K562 (cell line): Measurements from ENCODE around the gene LRCH1. TPM values are rescaled to one million over a fixed set of nuclear protein-coding genes. Genes with fewer than 3 reads are reported as not detected.

ENCODE experiments used
- ATAC-seq: fragments of 200-7000 bp; cut with Tn5 transposase; 3 replicates; pipeline ENCODE4 v1.9.1; 2020; ENCODE audit warnings: moderate library complexity
- BruUV-seq: library from RNA; stranded (reverse); fragments of 400-500 nt; replicated peaks from 2 replicates; lab custom pipeline; 2021; lab: Mats Ljungman, UMichigan
- CTCF ChIA-PET: fragments of 300-600 bp; formaldehyde crosslinking; extraction: SDS; loops from one replicate; lab custom pipeline; 2021; ENCODE audit warnings: low intra/inter-chr PET ratio; lab: Yijun Ruan, JAX
- POLR2A ChIA-PET: fragments of 300-600, 350-650 bp; sonication (Branson Sonifier 250); formaldehyde crosslinking; extraction: SDS; loops from one replicate; lab custom pipeline; 2021; ENCODE audit warnings: antibody characterized with exemption, inconsistent platforms; lab: Yijun Ruan, JAX
- DNase-seq, 4 experiments: peaks; one replicate each; pipeline versions ENCODE4 v3.0.0 to v3.0.0-alpha.2; 2011 to 2018; ENCODE audit warnings: low spot score in 3 of 4, mixed read lengths in 3 of 4; ENCODE audit errors: extremely low read depth in 1 of 4
- FAIRE-seq: peaks from 2 replicates; lab custom pipeline; 2011; peaks lifted over from hg19 to GRCh38; lab: Jason Lieb, UNC
- H2AFZ ChIP-seq: 2 replicates; pipeline ENCODE4 v1.6.0; 2011; ENCODE audit warnings: low read depth, low read length, control low read depth, inconsistent platforms
- H3K27ac ChIP-seq: fragments of 200-600 bp; 3 replicates; pipeline ENCODE4 v1.8.0; 2011; ENCODE audit warnings: low read depth, mild to moderate bottlenecking, control low read depth, inconsistent platforms, low read length, moderate library complexity, mixed read lengths; ENCODE audit errors: extremely low read depth
- H3K27me3 ChIP-seq, 2 experiments: fragments of 300-600 bp in 1 of 2; 2 replicates in 1 of 2; 3 replicates in 1 of 2; pipeline versions ENCODE4 v1.6.0 to v1.8.0; 2011; ENCODE audit warnings: inconsistent platforms in 2 of 2, low read length in 2 of 2, mild to moderate bottlenecking in 1 of 2, mixed read lengths in 1 of 2, moderate library complexity in 1 of 2; ENCODE audit not compliant: control insufficient read depth in 2 of 2, insufficient read depth in 2 of 2
- H3K36me3 ChIP-seq: fragments of 300-600 bp; 3 replicates; pipeline ENCODE4 v1.8.0; 2011; ENCODE audit warnings: mild to moderate bottlenecking, low read length, inconsistent platforms; ENCODE audit not compliant: control insufficient read depth, insufficient read depth
- H3K4me1 ChIP-seq, 2 experiments: fragments of 200-600 bp in 1 of 2; replicated peaks in 1 of 2; 2 replicates in 1 of 2; 3 replicates in 1 of 2; pipeline versions ENCODE4 v1.5.1 to v1.8.0; 2011; ENCODE audit warnings: inconsistent platforms in 2 of 2, low read length in 2 of 2, mild to moderate bottlenecking in 1 of 2, mixed read lengths in 1 of 2, moderate library complexity in 1 of 2; ENCODE audit not compliant: control insufficient read depth in 2 of 2, insufficient read depth in 2 of 2
- H3K4me2 ChIP-seq: 2 replicates; pipeline ENCODE4 v1.6.1; 2011; ENCODE audit warnings: low read length, control low read depth, inconsistent platforms, mixed read lengths; ENCODE audit not compliant: insufficient read depth
- H3K4me3 ChIP-seq: fragments of 200-600 bp; sonication (generic), shearing (Covaris generic); 2 replicates; pipeline ENCODE4 v1.5.1; 2016; ENCODE audit warnings: control low read depth, inconsistent platforms
- H3K79me2 ChIP-seq: fragments of 200-600 bp; 3 replicates; pipeline ENCODE4 v1.8.0; 2011; ENCODE audit warnings: low read length, inconsistent platforms; ENCODE audit not compliant: control insufficient read depth, insufficient read depth
- H3K9ac ChIP-seq, 2 experiments: 2 replicates each; pipeline versions ENCODE4 v1.6.0 to v1.6.1; 2011; ENCODE audit warnings: low read depth in 2 of 2, low read length in 2 of 2, control low read depth in 1 of 2, inconsistent platforms in 1 of 2, mild to moderate bottlenecking in 1 of 2, mixed read lengths in 1 of 2; ENCODE audit not compliant: insufficient read depth in 1 of 2
- H3K9me1 ChIP-seq: one replicate; pipeline ENCODE4 v1.6.0; 2011; ENCODE audit warnings: inconsistent platforms, mild to moderate bottlenecking, low read length, moderate library complexity; ENCODE audit not compliant: control insufficient read depth, insufficient read depth
- H3K9me3 ChIP-seq: replicated peaks from 2 replicates; pipeline ENCODE4 v1.5.1; 2011; ENCODE audit warnings: low read depth, low read length, inconsistent platforms; ENCODE audit not compliant: control insufficient read depth, insufficient read depth
- H4K20me1 ChIP-seq: replicated peaks from 2 replicates; pipeline ENCODE4 v1.6.1; 2011; ENCODE audit warnings: low read length, inconsistent platforms, mixed read lengths; ENCODE audit not compliant: control insufficient read depth, insufficient read depth
- BRD9 ChIP-seq: fragments of 450-650 bp; IDR thresholded peaks from 2 replicates; pipeline ENCODE4 v1.6.1; 2018; ENCODE audit warnings: low read depth; ENCODE audit not compliant: partially characterized antibody
- CHCHD3 ChIP-seq: fragments of 250-450 bp; sonication (Bioruptor Pico); IDR thresholded peaks from 2 replicates; pipeline ENCODE4 v2.1.2; 2022; ENCODE audit warnings: mild to moderate bottlenecking
- ILF3 ChIP-seq: fragments of 450-650 bp; IDR thresholded peaks from 2 replicates; pipeline ENCODE4 v1.6.1; 2018; ENCODE audit warnings: antibody characterized with exemption, mild to moderate bottlenecking, moderate library complexity, borderline replicate concordance
- THRB ChIP-seq: fragments of 450-650 bp; formaldehyde crosslinking; conservative IDR thresholded peaks from 2 replicates; pipeline ENCODE4 v1.4.0; 2022; ENCODE audit warnings: mild to moderate bottlenecking, missing genetic modification characterization
- ZBTB12 ChIP-seq: fragments of 250-450 bp; sonication (Bioruptor Pico); IDR thresholded peaks from 2 replicates; pipeline ENCODE4 v1.4.0; 2020
- ZC3H11A ChIP-seq: IDR thresholded peaks from 2 replicates; pipeline ENCODE4 v1.6.1; 2012; ENCODE audit warnings: low read depth, low read length, improper control_type of control experiment
- ZNF347 ChIP-seq: fragments of 450-650 bp; formaldehyde crosslinking; IDR thresholded peaks from 2 replicates; pipeline ENCODE4 v1.4.0; 2020; ENCODE audit warnings: low read depth, mild to moderate bottlenecking, moderate library complexity
- ZNF644 ChIP-seq: fragments of 200-800 bp; sonication (Bioruptor generic); IDR thresholded peaks from 2 replicates; pipeline ENCODE4 v1.6.1; 2016; ENCODE audit warnings: low read depth, missing genetic modification characterization, missing compliant biosample characterization
- in situ Hi-C: fragments of 300-500 bp; cut with MboI; formaldehyde crosslinking; loops from 4 replicates; pipeline ENCODE4 v1.15.0; 2018; ENCODE audit warnings: inconsistent platforms, mixed read lengths
- intact Hi-C: fragments of 100-400 bp; cut with micrococcal nuclease; formaldehyde crosslinking; loops from 2 replicates; pipeline ENCODE4 v1.14.2; 2022
- polyA plus RNA-seq, 8 experiments: library from polyadenylated mRNA; depleted of rRNA in 4 of 8; stranded (reverse) in 5 of 8; unstranded in 3 of 8; fragments of >200 nt; fragmentation: Nextera tagmentation in 2 of 8; fragmentation: Illumina TruSeq in 1 of 8; extraction: Ambion mirVana in 2 of 8; extraction: Trizol in 1 of 8; gene quantifications; 2 replicates each; pipeline versions ENCODE4 v1.2.1 to v1.2.3, GENCODE V29; 2011 to 2014; ENCODE audit warnings: inconsistent platforms in 1 of 8, missing spikeins in 1 of 8
- total RNA-seq, 7 experiments: library from RNA; depleted of rRNA in 6 of 7; stranded (reverse); fragments of >200 nt in 6 of 7; fragmentation: Illumina TruSeq in 2 of 7; extraction: Trizol in 2 of 7; gene quantifications; 2 replicates each; pipeline versions ENCODE4 v1.2.1 to v1.2.3, GENCODE V29; 2011 to 2021; ENCODE audit warnings: low replicate concordance in 1 of 7
- TF ChIP-seq, protein P1 (sequence below): fragments of 200-800 bp; sonication (Bioruptor generic); IDR thresholded peaks from 2 replicates; pipeline ENCODE4 v1.6.1; 2017; ENCODE audit warnings: missing genetic modification characterization, missing compliant biosample characterization
- TF ChIP-seq, protein P2 (sequence below): fragments of 450-650 bp; IDR thresholded peaks from 2 replicates; pipeline ENCODE4 v1.6.1; 2016

The LRCH1 gene
- total and polyA plus RNA-seq, 9 of the 15 experiments (the other 6 are each of a cell fraction or from before 2014, with no cell fraction given): 1.1 to 6.8 (median 3.7) TPM

GRCh38 chr13:46592385-46592784 is 39.4 kb downstream of the LRCH1 start:
- CTCF ChIA-PET: no interaction called here
- DNase-seq: no peak
- Histone ChIP-seq H3K4me3 (no peak overlapping the region), H3K27me3 (no peaks in the 10 kb centered on the region), H2AFZ (no peak overlapping the region), H3K4me2 (no peak overlapping the region), H3K9me3 (no peaks in the 10 kb centered on the region), H3K9me1 (no peaks in the 10 kb centered on the region), H3K9ac (no peak overlapping the region), H3K36me3 (no peaks in the 10 kb centered on the region), H3K27ac (no peak overlapping the region), H3K4me1 (no peaks in the 10 kb centered on the region), H3K79me2 (peaks cover 19% of the 10 kb centered on the region; the same call in 1 of the 3 replicates), H4K20me1 (peaks cover 10% of the 10 kb centered on the region; the same call in 1 of the 2 replicates)
- in situ Hi-C loops: no loop called here
- no peak for FAIRE-seq
- ATAC-seq: no peak
- TF ChIP-seq ZNF644 (tag) (no peak), ZBTB12 (CRISPR knock-in tag) (no peak), BRD9 (no peak), CHCHD3 (CRISPR knock-in tag) (no peak), ZC3H11A (no peak), ILF3 (no peak), ZNF347 (CRISPR knock-in tag) (no peak), THRB (no peak)
- TF ChIP-seq, protein P1, sequence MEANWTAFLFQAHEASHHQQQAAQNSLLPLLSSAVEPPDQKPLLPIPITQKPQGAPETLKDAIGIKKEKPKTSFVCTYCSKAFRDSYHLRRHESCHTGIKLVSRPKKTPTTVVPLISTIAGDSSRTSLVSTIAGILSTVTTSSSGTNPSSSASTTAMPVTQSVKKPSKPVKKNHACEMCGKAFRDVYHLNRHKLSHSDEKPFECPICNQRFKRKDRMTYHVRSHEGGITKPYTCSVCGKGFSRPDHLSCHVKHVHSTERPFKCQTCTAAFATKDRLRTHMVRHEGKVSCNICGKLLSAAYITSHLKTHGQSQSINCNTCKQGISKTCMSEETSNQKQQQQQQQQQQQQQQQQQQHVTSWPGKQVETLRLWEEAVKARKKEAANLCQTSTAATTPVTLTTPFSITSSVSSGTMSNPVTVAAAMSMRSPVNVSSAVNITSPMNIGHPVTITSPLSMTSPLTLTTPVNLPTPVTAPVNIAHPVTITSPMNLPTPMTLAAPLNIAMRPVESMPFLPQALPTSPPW (CRISPR knock-in tag): no peak
- TF ChIP-seq, protein P2, sequence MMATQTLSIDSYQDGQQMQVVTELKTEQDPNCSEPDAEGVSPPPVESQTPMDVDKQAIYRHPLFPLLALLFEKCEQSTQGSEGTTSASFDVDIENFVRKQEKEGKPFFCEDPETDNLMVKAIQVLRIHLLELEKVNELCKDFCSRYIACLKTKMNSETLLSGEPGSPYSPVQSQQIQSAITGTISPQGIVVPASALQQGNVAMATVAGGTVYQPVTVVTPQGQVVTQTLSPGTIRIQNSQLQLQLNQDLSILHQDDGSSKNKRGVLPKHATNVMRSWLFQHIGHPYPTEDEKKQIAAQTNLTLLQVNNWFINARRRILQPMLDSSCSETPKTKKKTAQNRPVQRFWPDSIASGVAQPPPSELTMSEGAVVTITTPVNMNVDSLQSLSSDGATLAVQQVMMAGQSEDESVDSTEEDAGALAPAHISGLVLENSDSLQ: no peak
- POLR2A ChIA-PET: interaction anchor here (0.7 kb wide), 1 partner anchor 9 kb away, joined by 3 read pairs; no protein-coding TSS in a partner anchor
- intact Hi-C loops: no loop called here
- BruUV-seq: no TSS peak
